Stimulated activated CD4-positive, alpha-beta T cell treated with anti-CD3 and anti-CD28 coated beads, Interleukin-4, amount 100 ng/mL, for 4 hours (primary cell): Measurements from ENCODE around the gene THSD7A.

Source experiments
- DNase-seq, 2 experiments: peaks; one replicate each; pipeline ENCODE4 v3.0.0-alpha.2; 2020

The THSD7A gene, protein sequence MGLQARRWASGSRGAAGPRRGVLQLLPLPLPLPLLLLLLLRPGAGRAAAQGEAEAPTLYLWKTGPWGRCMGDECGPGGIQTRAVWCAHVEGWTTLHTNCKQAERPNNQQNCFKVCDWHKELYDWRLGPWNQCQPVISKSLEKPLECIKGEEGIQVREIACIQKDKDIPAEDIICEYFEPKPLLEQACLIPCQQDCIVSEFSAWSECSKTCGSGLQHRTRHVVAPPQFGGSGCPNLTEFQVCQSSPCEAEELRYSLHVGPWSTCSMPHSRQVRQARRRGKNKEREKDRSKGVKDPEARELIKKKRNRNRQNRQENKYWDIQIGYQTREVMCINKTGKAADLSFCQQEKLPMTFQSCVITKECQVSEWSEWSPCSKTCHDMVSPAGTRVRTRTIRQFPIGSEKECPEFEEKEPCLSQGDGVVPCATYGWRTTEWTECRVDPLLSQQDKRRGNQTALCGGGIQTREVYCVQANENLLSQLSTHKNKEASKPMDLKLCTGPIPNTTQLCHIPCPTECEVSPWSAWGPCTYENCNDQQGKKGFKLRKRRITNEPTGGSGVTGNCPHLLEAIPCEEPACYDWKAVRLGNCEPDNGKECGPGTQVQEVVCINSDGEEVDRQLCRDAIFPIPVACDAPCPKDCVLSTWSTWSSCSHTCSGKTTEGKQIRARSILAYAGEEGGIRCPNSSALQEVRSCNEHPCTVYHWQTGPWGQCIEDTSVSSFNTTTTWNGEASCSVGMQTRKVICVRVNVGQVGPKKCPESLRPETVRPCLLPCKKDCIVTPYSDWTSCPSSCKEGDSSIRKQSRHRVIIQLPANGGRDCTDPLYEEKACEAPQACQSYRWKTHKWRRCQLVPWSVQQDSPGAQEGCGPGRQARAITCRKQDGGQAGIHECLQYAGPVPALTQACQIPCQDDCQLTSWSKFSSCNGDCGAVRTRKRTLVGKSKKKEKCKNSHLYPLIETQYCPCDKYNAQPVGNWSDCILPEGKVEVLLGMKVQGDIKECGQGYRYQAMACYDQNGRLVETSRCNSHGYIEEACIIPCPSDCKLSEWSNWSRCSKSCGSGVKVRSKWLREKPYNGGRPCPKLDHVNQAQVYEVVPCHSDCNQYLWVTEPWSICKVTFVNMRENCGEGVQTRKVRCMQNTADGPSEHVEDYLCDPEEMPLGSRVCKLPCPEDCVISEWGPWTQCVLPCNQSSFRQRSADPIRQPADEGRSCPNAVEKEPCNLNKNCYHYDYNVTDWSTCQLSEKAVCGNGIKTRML (N-terminal part only)

DNA sequence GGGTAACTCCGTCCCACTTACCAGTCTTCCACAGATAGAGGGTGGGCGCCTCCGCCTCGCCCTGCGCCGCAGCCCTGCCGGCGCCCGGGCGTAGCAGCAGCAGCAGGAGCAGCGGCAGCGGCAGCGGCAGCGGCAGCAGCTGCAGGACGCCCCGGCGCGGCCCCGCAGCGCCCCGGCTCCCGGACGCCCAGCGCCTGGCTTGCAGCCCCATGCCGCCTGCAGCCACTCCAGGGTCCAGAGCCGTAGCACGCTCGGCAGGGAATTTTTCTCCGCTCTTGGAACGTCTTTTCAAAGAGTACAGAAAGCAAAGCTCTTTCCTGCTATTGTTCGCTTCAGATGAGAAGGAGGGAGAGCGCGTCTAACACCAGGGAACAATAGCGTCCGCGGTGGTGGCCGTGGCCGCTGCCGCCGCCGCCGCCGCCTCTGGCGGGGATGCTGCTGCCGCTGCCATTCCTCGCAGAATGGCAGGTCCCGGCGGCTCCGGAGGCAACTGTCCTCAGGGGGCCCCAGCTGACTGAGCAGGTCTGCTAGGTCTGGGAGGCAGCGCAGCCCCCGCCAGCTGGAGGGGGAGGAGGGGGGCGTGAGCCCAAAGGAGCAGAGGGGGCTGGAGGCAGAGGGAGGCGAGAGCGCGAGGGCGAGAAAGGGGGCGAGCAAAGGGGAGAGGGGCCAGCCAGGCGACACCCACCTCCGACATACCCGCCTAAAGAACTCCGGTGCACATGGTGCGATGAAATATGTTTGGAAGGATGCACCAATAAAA, at the start of gene THSD7A:
Gene THSD7A (minus strand): TSS at position 463 of the 760 bp plus-strand sequence. CDS start 252 bp downstream, at position 211.
- DNase-seq: no peak

DNA sequence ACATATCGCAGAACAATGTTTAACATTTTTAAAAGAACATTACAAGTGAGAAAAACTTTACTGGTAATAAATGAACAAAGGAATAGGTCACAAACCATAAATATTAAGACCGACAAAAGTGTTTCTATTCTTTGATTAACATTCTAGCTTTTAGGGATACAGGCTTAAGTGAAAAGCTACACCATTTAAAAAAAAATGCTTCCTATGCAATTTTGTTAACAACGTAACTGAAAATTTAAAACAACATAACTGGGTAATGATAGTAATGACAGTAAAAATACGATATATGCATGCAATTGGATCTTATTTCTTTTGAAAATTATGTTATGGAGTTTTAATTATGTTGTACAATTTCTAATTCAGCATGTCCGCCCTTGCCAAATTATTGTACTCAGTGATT, 49.7 kb upstream of the THSD7A start:
- no peak for DNase-seq

DNA sequence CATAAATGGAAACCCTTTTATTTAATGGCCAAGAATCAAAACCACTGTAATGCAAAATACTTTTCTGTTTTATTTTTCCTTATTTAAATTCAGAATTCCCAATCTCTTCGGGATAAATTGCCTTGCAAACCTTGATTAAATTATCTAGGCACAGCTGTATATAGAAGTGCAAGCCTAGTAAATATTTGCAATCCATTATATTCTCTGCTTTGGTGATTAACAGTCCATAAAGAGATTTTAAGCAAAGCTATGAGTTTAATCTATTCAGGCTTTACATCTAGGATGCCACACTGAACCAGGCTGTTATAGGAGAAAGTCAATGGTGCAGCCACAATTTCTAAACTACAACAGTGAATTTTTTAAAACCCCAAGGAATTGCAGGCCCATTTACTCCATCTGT, 43.6 kb upstream of the THSD7A start:
- DNase-seq: no peak

- DNase-seq: no peak
These were observed 33.7 kb upstream of the THSD7A start for GRCh38 chr7:11865671-11866070.

- DNase-seq: no peak
These were observed 26.8 kb upstream of the THSD7A start for GRCh38 chr7:11858622-11859302.

- no peak for DNase-seq
These were observed 26.0 kb upstream of the THSD7A start for GRCh38 chr7:11858026-11858425.

GRCh38 chr7:11848251-11848650, 16.3 kb upstream of the THSD7A start:
- no peak for DNase-seq

DNA sequence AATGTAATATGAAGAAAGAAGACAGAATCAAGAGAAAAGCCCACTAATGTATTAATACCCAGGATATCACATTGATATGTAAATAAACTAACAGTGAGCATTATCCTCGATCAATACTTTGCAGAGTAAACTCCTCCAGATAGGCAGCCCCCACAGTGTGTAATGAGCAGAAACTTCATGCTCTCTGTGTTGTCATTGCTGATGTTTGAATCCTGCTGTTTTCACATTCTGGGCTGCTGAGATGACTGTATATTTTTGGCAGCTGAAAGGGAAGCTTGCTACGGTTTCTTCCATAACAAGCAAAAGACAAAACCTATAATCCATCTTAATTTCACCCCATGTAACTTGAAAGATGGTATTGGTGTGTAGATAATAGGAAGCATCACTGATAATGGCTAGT, 15.3 kb upstream of the THSD7A start:
- DNase-seq: no peak

DNA sequence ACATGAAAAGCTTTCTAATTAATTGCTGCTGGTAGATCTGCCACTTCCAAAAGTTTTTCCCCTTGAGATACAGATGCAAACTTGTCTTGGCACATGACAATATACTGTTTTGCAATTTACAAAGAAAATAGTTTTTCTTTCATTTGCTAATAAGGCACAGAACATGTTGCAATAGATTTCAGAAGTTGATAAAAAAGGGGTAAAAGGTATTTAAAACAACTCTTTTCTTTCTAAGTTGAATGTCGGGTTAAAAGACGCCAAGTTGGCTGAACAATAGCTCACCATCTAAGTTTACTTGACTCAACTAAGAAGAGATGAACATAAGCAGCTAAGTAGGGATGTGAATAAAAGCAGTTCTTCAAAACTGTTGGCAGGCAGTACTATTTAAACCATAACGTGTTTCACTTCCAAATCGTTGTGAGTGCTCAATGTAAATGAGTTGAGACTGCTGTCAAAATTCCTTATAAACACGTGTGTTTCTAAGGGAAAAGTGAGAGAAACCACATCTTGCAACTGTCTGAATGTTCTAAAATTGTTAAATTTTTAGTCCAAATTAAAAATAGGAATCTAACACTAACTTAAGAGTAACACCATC, 14.5 kb upstream of the THSD7A start:
- DNase-seq: no peak

GRCh38 chr7:11843113-11843765, 11.2 kb upstream of the THSD7A start:
- DNase-seq: no peak

DNA sequence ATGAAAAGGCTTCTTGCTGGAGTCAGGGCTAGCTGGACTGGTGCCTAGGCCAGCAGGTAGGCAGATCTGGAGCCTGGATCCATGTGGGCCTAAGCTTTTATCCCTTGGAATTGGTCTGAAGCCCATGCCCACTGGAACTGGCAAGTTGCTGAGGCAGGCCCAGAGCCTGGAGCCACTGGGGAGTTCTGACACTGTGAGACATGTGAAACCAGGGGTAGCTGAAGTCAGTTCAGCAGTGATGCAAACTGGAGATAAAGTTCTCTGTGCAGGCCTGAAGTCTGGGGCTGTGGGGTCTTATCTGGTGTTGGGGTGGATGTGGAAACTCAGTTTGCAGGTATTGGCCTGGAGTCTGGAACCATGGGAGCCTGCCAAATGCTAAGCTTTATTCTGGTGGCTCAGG, 9.7 kb upstream of the THSD7A start:
- no peak for DNase-seq

- DNase-seq: no peak
These were observed 3.3 kb upstream of the THSD7A start for GRCh38 chr7:11835260-11835659.

DNA sequence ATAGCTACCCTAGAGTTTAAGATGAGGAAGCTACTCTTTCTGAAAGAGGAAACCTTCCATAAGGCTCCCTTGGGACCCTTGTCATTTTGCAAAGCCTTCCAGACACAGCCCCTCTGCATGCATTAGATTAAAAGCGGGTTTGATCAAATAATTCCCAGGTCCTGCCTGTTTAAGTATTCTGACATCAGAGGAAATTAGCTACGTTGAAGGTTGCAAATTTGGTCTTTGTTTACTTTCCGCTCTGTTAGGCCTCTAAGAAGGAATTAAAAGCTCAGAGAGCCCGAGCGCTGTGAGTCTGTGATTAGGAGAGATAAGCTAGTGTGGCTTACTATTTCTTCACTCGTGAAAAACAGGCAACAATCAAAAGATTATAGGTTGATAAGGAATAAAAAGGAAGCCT, 1.4 kb upstream of the THSD7A start:
- DNase-seq: no peak

GRCh38 chr7:11831156-11831735, 752 bp downstream of the THSD7A start:
- no peak for DNase-seq

- no peak for DNase-seq
These were observed 1.3 kb downstream of the THSD7A start for GRCh38 chr7:11830582-11831155.

DNA sequence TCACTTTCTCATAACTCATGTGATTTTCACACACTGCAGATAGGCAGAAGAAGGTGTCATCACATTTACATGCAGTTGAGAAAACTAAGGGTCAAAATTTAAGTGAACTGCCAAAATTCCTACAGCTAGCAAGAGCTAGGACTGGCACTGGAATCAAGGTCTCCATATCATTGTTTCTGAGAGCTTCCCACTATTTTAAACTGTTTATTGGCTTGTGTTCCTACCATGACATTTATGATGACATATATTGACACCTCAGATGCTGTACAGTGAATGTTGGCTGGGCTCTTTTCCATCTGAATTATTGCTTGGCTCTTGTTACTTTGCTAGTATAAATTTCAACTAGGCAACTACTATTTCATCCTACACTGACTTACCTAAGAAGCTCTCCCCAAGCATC, 2.0 kb downstream of the THSD7A start:
- no peak for DNase-seq

- no peak for DNase-seq
These were observed 12.1 kb downstream of the THSD7A start for GRCh38 chr7:11819947-11820346.

- no peak for DNase-seq
These were observed 12.7 kb downstream of the THSD7A start for GRCh38 chr7:11819271-11819670.

- DNase-seq: no peak
These were observed 13.7 kb downstream of the THSD7A start for GRCh38 chr7:11818281-11818680.

DNA sequence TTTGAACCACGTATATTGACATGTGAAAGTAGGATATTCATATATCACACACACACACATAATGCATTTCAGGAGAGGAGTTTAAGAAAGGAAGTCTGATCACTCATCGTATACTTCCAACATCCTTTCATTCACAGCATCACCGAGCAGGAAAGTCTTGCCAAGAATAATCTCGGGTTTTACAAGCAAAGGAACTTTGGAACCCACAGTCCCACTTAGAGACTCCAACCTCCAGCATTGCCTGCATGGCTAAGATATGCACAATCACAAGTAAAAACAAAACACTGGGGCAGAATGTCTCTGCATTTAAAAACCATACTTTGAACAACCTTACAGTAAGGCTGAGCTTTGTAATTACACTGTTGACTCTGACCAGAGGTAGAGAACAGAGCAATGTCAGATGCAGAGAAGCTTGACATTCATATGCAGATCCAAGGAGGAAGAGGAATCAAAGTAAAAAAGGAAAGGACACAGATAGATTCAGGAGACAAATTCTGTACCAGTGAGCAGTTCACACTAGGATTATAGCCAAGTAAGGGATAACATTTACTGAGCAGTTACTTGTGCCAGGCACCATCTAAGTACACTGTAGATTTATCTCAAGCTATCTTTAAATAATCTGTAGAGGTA, 14.8 kb downstream of the THSD7A start:
- DNase-seq: no peak
